Testis (tissue), 3 donors: ENCODE measurements around the gene PTGES2. TPM values are rescaled to one million over a fixed set of nuclear protein-coding genes. Genes with fewer than 3 reads are reported as not detected.
"Not testable (repeated sequence)": the region's sequence is repeated elsewhere in the genome, so short reads cannot be mapped to it uniquely, and the experiment has no call there.

ENCODE experiments used
- DNase-seq: peaks from one replicate; pipeline ENCODE4 v3.0.0-alpha.2; 2019
- H3K27ac ChIP-seq, 2 donors: fragments of 200-600 bp; sonication (generic); one replicate each; pipeline ENCODE4 v1.5.1; 2019
- H3K27me3 ChIP-seq: fragments of 200-600 bp; sonication (generic); one replicate; pipeline ENCODE4 v1.5.1; 2019
- H3K36me3 ChIP-seq: fragments of 200-600 bp; sonication (generic); one replicate; pipeline ENCODE4 v1.5.1; 2017; ENCODE audit warnings: low read depth; ENCODE audit errors: missing control alignments
- H3K4me1 ChIP-seq: fragments of 200-600 bp; sonication (generic); one replicate; pipeline ENCODE4 v1.5.1; 2019
- H3K4me3 ChIP-seq, 2 donors: fragments of 200-600 bp; sonication (generic); one replicate each; pipeline ENCODE4 v1.5.1; 2017 to 2019
- H3K9me3 ChIP-seq: fragments of 200-600 bp; sonication (generic); one replicate; pipeline ENCODE4 v1.5.1; 2017
- POLR2A ChIP-seq: fragments of 450-650 bp; IDR thresholded peaks from one replicate; pipeline ENCODE4 v1.6.1; 2017; ENCODE audit warnings: antibody characterized with exemption, mild to moderate bottlenecking, moderate library complexity
- WGBS, 2 donors: methylation state at CpG; one replicate each; pipeline ENCODE4 v1.1.5; 2018; 5-methylcytosine and 5-hydroxymethylcytosine counted together
- intact Hi-C: fragments of 100-400 bp; cut with DNase I; formaldehyde crosslinking; loops from one replicate; pipeline ENCODE4 v1.15.1; 2023; ENCODE audit warnings: low total_unique reads
- polyA plus RNA-seq: library from polyadenylated mRNA; stranded (reverse); fragments of 350-450 nt; fragmentation: Illumina TruSeq; extraction: RNeasy Lipid Tissue Mini Kit (QIAGEN cat#74804); gene quantifications from one replicate; pipeline ENCODE4 v1.2.3, GENCODE V29; 2014; ENCODE audit warnings: low read depth, low replicate concordance; ENCODE audit not compliant: insufficient read depth
- total RNA-seq, 2 donors: library from RNA; depleted of rRNA; stranded (reverse); fragments of >200 nt; gene quantifications; one replicate each; pipeline ENCODE4 v1.2.3, GENCODE V29; 2016
- TF ChIP-seq, protein P1 (sequence below), 3 experiments: fragments of 450-650 bp in 2 of 3; fragments of 200-600 bp in 1 of 3; sonication (generic) in 1 of 3; IDR thresholded peaks; one replicate each; pipeline ENCODE4 v1.5.1; 2016 to 2019; ENCODE audit warnings: antibody characterized with exemption in 3 of 3, mild to moderate bottlenecking in 2 of 3, moderate library complexity in 1 of 3

The PTGES2 gene
- total and polyA plus RNA-seq, 3 donors from 2014 or later: 53.1 to 96.4 (median 95.8) TPM

- Histone ChIP-seq H3K27ac (no peak overlapping the region), H3K4me3 (no peak overlapping the region), H3K4me1 (peaks cover 3% of the 10 kb centered on the region), H3K36me3 (no peaks in the 10 kb centered on the region), H3K27me3 (no peaks in the 10 kb centered on the region), H3K9me3 (no peaks in the 10 kb centered on the region)
- no peak for DNase-seq
- intact Hi-C loops: loop anchor here (5.0 kb wide), 1 partner anchor 173 kb away; no protein-coding TSS in a partner anchor
- 90 to 97% methylated on average over 6 to 26 of the region's 26 CpGs for WGBS, 2 donors
- TF ChIP-seq, protein P1, sequence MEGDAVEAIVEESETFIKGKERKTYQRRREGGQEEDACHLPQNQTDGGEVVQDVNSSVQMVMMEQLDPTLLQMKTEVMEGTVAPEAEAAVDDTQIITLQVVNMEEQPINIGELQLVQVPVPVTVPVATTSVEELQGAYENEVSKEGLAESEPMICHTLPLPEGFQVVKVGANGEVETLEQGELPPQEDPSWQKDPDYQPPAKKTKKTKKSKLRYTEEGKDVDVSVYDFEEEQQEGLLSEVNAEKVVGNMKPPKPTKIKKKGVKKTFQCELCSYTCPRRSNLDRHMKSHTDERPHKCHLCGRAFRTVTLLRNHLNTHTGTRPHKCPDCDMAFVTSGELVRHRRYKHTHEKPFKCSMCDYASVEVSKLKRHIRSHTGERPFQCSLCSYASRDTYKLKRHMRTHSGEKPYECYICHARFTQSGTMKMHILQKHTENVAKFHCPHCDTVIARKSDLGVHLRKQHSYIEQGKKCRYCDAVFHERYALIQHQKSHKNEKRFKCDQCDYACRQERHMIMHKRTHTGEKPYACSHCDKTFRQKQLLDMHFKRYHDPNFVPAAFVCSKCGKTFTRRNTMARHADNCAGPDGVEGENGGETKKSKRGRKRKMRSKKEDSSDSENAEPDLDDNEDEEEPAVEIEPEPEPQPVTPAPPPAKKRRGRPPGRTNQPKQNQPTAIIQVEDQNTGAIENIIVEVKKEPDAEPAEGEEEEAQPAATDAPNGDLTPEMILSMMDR (IDR thresholded peaks at IDR 0.05): no peak
- no peak for TF ChIP-seq POLR2A
Measured at GRCh38 chr9:128115187-128116103, 12.1 kb downstream of the PTGES2 start.

DNA sequence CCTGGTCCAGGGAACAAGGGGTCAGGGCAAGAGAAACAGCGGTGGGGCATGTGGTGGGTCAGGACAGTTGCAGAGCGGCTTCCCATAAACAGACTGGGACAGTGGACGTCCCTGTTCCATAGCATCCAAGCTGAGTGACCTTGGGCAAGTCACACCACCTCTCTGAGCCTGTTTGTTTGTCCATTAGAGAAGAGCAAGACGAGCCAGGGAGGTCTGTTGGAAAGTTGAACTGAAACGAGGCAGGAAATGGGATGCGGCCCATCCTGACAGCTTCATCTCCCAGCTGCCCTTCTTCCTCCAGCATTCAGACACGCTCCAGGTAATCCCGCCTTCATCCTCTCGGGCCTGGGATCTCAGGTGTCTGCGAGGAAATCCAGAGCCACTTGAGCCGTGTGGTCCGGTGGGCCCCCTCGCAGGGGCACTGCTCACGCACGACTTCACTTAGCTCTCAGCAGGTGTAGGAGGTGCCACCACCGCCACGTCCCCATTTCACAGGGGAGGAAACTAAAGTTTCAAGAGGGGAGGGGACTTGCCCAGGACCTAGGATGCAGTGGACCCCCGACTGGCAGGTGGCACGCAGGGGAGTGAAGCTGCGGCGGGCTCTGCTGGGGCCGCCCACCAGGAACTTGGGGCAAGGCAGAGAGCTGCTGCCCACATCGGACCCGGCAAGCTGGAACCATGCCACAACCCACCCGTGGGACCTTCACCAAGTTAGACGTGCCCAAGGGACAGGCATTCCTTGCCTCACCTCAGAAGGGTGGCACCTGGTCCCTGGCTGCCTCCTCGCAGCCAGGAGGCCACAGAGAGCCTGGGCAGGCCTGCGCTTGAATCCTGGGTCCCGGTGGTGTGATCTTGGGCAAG, 13.0 kb downstream of the PTGES2 start:
- Histone ChIP-seq H3K27me3 (no peaks in the 10 kb centered on the region), H3K4me1 (peaks cover 3% of the 10 kb centered on the region), H3K4me3 (no peak overlapping the region), H3K9me3 (no peaks in the 10 kb centered on the region), H3K36me3 (no peaks in the 10 kb centered on the region), H3K27ac (no peak overlapping the region)
- 87 to 90% methylated on average over 16 to 29 of the region's 29 CpGs for WGBS, 2 donors
- TF ChIP-seq, protein P1 (IDR thresholded peaks at IDR 0.05): no peak
- no peak for TF ChIP-seq POLR2A
- DNase-seq: no peak
- intact Hi-C loops: loop anchor here (5.0 kb wide), 1 partner anchor 172 kb away; no protein-coding TSS in a partner anchor

- no peak for DNase-seq
- Histone ChIP-seq H3K27ac (no peak overlapping the region), H3K4me3 (no peak overlapping the region), H3K36me3 (no peaks in the 10 kb centered on the region), H3K27me3 (no peaks in the 10 kb centered on the region), H3K9me3 (no peaks in the 10 kb centered on the region), H3K4me1 (peaks cover 3% of the 10 kb centered on the region)
- 93 to 94% methylated on average over 7 to 12 of the region's 12 CpGs for WGBS, 2 donors
- intact Hi-C loops: no loop called here
- TF ChIP-seq POLR2A: no peak
Measured at GRCh38 chr9:128113526-128114325, 13.8 kb downstream of the PTGES2 start.

- 83 to 88% methylated on average over 12 of the region's 12 CpGs for WGBS, 2 donors
- H3K4me3 ChIP-seq, H3K36me3 ChIP-seq, H3K9me3 ChIP-seq, H3K27ac ChIP-seq, intact Hi-C loops, H3K27me3 ChIP-seq, DNase-seq: not testable (repeated sequence)
- H3K4me1 ChIP-seq: peaks cover 18% of the 10 kb centered on the region
Measured at GRCh38 chr9:128111726-128112125, 15.8 kb downstream of the PTGES2 start.

- 64 to 79% methylated on average over 20 of the region's 20 CpGs for WGBS, 2 donors
- DNase-seq: no peak
Measured at GRCh38 chr9:128109050-128109709, 18.3 kb downstream of the PTGES2 start.

More at GRCh38 chr9:128109050-128109709, 18.3 kb downstream of the PTGES2 start:
- no peaks in the 10 kb centered on the region for H3K27me3 ChIP-seq
- no peaks in the 10 kb centered on the region for H3K36me3 ChIP-seq
- intact Hi-C loops: no loop called here
- no peak overlapping the region for H3K27ac ChIP-seq
- H3K9me3 ChIP-seq: no peaks in the 10 kb centered on the region
- no peak overlapping the region for H3K4me3 ChIP-seq
- TF ChIP-seq POLR2A: no peak
- TF ChIP-seq, protein P1 (IDR thresholded peaks at IDR 0.05): no peak
- H3K4me1 ChIP-seq: peaks cover 26% of the 10 kb centered on the region
